Measurements from ENCODE around the gene TRAK1. TPM values are rescaled to one million over a fixed set of nuclear protein-coding genes. Genes with fewer than 3 reads are reported as not detected.

TRAK1 gene
- total RNA-seq, 2 experiments from 2014 or later: 23.7 to 24.1 TPM

DNA sequence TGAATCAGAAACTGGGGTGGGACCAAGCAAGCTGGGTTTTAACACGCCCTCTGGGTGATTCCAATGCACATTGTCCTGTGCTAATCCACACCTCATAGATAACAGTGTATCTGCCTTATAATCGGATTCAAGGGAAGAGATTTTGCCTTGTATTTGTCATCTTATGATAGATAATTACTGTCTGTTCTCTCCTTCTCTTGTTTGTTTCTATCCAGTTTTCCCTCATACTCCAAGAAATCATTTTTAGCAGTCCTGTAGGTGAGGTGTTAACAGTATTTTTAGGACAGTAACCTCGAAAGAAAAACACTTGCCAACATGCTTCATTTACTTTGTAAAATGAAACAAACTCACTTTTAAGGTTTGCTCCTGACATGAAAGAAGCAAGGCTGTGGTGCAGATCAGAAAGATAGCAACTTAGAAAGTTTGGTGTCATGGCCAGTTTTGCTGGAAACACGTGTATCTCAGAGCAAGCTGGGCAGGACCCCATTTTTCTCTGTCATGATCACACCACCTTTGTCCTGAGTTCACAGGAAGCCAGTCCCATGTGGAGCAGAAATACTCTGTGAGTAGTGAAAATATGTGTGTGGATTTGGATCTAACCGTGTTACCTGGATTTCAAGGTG is 72.6 kb downstream of the TRAK1 start:
- Mint-ChIP-seq H3K4me3 (no peak overlapping the region), H3K27ac (peak overlapping the region; percentile 80), H3K4me1 (peaks cover 52% of the 10 kb centered on the region), H3K36me3 (ENCODE audit: low read depth) (peaks cover 2% of the 10 kb centered on the region), H3K27me3 (no peaks in the 10 kb centered on the region), H3K9me3 (no peaks in the 10 kb centered on the region)
- peak; percentile 45 for DNase-seq
- ChIA-PET CTCF (interaction anchor here (0.9 kb wide), 1 partner anchor 58 kb away, joined by 3 read pairs; no protein-coding TSS in a partner anchor), POLR2A (no interaction called here)

DNA sequence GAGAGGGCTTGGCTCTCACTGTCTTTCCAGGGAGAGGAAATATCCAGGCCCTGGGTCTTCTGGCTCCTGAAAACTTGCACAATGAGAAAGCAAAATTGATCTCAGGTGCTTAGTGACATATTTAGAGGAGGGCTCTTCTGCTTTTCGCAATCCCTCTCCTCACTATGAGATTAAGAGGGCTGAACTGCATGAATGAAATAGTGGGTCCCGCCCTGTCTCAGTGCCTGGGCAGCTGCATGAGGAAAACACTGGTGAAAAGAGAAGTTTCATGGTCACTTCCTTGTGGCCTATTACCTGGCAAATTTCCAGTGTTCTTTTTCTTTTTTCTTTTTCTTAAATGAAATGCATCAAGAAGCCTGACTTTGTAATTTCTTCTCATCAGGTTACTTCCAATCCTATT is 73.5 kb downstream of the TRAK1 start:
- ChIA-PET POLR2A (no interaction called here), CTCF (no interaction called here)
- Mint-ChIP-seq H3K9me3 (no peaks in the 10 kb centered on the region), H3K27ac (peak overlapping the region; percentile 80), H3K4me1 (peaks cover 45% of the 10 kb centered on the region), H3K4me3 (no peak overlapping the region), H3K27me3 (no peaks in the 10 kb centered on the region), H3K36me3 (ENCODE audit: low read depth) (peaks cover 2% of the 10 kb centered on the region)
- no peak for DNase-seq

DNA sequence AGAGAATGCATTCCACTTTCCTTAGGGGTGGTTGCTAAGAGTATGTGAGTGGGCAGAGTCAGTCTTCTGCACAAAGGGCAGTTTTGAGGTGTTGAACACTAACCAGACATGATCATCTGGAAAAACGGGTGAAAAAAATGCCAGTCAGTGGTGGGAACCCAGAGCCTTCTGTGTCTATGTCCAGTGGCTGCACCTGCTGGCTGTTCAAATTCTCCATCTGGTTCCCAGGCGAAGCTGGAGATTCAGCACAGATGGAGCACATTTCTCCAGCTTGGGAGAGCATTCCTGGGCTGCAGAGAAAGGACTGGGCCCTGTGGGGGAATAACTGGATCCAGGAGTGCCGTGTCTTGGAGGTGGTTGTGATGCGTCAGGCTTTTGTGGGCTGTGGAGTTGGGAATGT is 74.1 kb downstream of the TRAK1 start:
- Mint-ChIP-seq H3K4me1 (peaks cover 44% of the 10 kb centered on the region), H3K27me3 (no peaks in the 10 kb centered on the region), H3K9me3 (no peaks in the 10 kb centered on the region), H3K36me3 (ENCODE audit: low read depth) (peaks cover 2% of the 10 kb centered on the region), H3K4me3 (no peak overlapping the region), H3K27ac (no peak overlapping the region)
- POLR2A ChIA-PET: no interaction called here
- DNase-seq: no peak
- CTCF ChIA-PET: no interaction called here

DNA sequence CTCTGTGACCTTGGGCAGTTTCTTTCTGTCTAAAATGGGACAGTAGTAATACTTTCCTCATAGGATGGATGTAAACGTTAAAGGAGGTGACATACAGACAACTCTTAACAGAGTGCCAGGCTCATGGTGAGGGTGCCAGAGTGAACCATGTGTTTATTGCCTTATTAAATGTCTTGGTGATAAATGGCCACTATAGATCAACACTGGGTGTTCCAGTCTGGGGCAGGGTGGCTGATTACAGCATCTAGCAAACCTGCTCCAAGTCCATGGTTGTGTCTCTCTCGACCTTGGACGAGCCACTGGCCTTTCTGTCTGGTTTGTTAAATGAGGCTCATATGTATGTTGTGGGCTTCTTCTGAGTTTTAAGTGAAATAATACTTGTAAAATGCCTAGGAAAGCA is 75.1 kb downstream of the TRAK1 start:
- H3K36me3 Mint-ChIP-seq (ENCODE audit: low read depth): peaks cover 2% of the 10 kb centered on the region
- no peak overlapping the region for H3K27ac Mint-ChIP-seq
- ChIA-PET CTCF (no interaction called here), POLR2A (interaction anchor here (0.6 kb wide), 1 partner anchor 223 kb away, joined by 3 read pairs; no protein-coding TSS in a partner anchor)
- no peaks in the 10 kb centered on the region for H3K9me3 Mint-ChIP-seq
- no peak overlapping the region for H3K4me3 Mint-ChIP-seq
- H3K27me3 Mint-ChIP-seq: no peaks in the 10 kb centered on the region
- no peak for DNase-seq
- H3K4me1 Mint-ChIP-seq: peaks cover 41% of the 10 kb centered on the region

DNA sequence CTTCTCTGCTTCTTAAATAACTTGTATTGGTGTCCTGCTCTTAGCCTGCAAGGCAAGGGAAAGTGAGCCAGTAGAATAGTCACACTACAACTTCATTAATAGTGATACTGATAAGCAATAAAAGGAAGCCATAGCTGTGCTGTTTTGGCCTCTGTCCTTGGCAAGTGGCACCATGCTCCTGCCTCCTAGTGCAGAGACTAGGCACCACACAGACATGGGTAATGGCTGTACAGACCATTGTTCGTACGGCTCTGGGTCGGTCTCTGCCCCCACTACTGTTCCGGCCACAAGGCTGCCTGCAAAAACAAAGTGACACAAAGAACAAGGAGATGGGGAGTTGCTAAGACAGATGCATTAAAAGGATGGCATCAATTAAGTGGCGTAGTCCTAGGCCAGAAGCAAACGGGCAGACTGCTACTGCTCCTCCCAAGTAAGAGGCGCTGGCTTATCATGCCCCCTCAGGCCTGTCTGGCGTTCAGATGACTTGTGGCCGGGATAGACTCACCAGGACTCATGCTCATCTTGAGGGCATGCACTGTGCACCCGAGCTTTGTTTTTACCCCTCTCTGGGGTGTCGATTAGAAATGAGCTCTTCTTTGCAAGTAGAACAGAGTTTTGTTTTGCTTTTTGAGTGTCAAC is 75.6 kb downstream of the TRAK1 start:
- no peak for DNase-seq
- H3K9me3 Mint-ChIP-seq: no peaks in the 10 kb centered on the region
- H3K27ac Mint-ChIP-seq: no peak overlapping the region
- POLR2A ChIA-PET: no interaction called here
- H3K4me3 Mint-ChIP-seq: no peak overlapping the region
- CTCF ChIA-PET: no interaction called here
- peaks cover 39% of the 10 kb centered on the region for H3K4me1 Mint-ChIP-seq
- H3K27me3 Mint-ChIP-seq: no peaks in the 10 kb centered on the region
- peaks cover 2% of the 10 kb centered on the region for H3K36me3 Mint-ChIP-seq (ENCODE audit: low read depth)

DNA sequence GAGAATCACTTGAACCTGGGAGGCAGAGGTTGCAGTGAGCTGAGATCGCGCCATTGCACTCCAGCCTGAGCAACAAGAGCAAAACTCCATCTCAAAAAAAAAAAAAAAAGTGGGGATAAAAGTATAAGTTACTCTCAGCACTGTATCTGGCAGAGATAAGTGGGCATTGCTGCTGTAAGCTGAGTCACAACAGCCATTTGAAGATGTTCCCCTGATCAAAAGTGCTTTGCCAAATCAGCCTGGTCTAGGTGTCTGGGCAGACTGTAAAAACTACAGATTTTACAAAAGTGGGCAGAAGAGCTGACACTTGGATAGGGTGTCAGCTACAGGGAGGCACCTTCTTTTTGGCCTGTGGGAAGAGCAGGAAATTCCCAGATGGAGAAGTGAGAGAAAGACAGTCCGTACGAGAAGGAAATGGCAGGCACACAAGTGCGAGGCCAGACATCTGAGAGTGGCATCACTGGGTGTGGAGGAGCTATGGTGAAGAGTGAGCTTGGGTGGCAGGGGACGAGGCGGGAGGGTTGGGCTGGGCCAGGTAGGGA is 78.5 kb downstream of the TRAK1 start:
- ChIA-PET CTCF (interaction anchor here (0.9 to 1.4 kb wide), 2 partner anchors 21 to 328 kb away, joined by 3 to 5 read pairs; no protein-coding TSS in a partner anchor), POLR2A (no interaction called here)
- H3K27ac Mint-ChIP-seq: no peak overlapping the region
- no peaks in the 10 kb centered on the region for H3K9me3 Mint-ChIP-seq
- no peak overlapping the region for H3K4me3 Mint-ChIP-seq
- no peak for DNase-seq
- H3K36me3 Mint-ChIP-seq (ENCODE audit: low read depth): peaks cover 2% of the 10 kb centered on the region
- no peaks in the 10 kb centered on the region for H3K27me3 Mint-ChIP-seq
- H3K4me1 Mint-ChIP-seq: peaks cover 42% of the 10 kb centered on the region

DNA sequence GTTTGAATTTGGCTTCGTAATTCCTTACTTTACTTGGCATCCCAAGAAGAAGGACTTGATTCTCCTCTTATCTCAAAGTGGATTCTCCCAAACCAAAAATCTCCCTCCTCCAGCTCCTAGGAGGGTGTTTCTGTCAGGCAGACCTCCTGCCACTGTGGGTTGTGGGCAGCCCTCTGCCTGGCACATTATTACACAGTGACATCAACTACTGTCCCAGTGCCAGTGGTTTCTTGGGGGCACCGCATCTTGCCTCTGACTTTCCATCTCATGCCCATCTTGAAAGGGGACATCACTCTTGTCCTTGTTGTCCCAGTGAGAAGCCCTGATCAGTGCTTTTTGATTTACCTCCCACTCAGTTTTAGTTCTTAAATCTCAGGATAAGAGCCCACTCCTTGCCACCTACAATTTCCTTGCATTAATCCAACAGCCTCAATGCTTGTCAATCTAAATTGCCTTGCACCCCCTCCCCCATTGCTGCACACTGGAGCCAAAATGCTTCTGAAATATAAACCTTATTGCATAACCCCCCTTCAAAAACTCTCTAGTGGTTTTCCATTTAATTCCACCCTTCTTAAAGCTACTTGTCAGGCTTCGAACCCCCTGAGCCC is 81.0 kb downstream of the TRAK1 start:
- no peak for DNase-seq
- CTCF ChIA-PET: no interaction called here
- POLR2A ChIA-PET: no interaction called here
- Mint-ChIP-seq H3K9me3 (no peaks in the 10 kb centered on the region), H3K27me3 (no peaks in the 10 kb centered on the region), H3K4me1 (peaks cover 41% of the 10 kb centered on the region), H3K36me3 (ENCODE audit: low read depth) (peaks cover 2% of the 10 kb centered on the region), H3K4me3 (no peak overlapping the region), H3K27ac (peak overlapping the region; percentile 90)

DNA sequence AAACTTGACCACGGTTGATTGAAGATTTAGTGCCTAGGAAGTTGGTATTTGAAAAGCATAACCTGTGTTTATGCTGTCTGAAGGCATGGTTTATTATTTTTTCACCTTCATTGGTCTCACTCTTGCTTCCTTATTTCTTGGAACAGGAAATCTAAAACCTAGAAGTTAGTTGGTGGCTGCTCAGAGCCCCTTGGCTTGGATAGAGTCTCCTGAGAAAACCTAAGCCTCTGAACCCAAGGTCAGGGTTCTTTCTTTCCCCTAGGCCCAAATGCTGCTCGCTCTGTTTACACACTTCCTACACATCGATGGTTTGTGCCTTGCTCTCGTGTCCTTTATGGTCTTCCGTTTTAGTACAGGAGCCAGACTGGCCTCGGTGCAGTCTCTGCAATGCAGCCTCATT is 82.2 kb downstream of the TRAK1 start:
- H3K4me3 Mint-ChIP-seq: peak overlapping the region; percentile 37

DNA sequence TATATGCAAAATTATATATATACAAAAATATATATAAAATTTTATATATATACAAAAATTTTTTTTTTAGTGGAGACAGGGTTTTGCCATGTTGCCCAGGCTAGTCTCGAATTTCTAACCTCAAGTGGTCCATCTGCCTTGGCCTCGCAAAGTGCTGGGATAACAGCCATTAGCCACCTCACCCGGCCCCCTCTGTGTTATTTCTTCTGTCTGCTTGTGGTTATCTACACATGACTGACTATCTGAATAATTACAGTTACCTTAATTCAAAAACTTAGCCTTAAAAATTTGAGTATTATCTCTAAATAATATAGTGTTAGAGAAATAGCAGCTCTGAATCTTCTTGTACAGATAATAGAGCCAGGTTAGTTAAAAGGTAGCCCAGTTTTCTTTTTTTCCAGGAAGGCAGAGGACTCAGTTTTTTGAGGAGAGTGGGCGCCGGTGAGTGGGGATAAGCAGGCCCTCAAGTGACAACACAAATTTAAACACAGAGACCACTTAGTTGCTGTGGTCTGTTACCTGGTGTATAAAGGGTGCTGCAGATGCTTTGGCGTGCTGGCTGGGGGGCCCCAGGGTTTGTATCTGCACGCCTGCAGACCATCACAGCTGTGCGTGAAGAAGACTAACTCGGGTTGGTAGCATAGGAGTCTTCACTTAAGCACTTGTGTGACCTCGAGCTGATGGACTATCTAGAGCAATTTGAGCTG is 83.7 kb downstream of the TRAK1 start:
- ChIA-PET CTCF (no interaction called here), POLR2A (no interaction called here)
- Mint-ChIP-seq H3K27ac (no peak overlapping the region), H3K27me3 (no peaks in the 10 kb centered on the region), H3K4me1 (peaks cover 46% of the 10 kb centered on the region), H3K36me3 (ENCODE audit: low read depth) (peaks cover 2% of the 10 kb centered on the region), H3K9me3 (no peaks in the 10 kb centered on the region), H3K4me3 (no peak overlapping the region)
- no peak for DNase-seq

More for the DNA sequence above, 82.2 kb downstream of the TRAK1 start:
- ChIA-PET POLR2A (no interaction called here), CTCF (no interaction called here)
- no peak for DNase-seq
- Mint-ChIP-seq H3K27ac (peak overlapping the region; percentile 90), H3K36me3 (ENCODE audit: low read depth) (peaks cover 2% of the 10 kb centered on the region), H3K27me3 (no peaks in the 10 kb centered on the region), H3K9me3 (no peaks in the 10 kb centered on the region), H3K4me1 (peaks cover 41% of the 10 kb centered on the region)

DNA sequence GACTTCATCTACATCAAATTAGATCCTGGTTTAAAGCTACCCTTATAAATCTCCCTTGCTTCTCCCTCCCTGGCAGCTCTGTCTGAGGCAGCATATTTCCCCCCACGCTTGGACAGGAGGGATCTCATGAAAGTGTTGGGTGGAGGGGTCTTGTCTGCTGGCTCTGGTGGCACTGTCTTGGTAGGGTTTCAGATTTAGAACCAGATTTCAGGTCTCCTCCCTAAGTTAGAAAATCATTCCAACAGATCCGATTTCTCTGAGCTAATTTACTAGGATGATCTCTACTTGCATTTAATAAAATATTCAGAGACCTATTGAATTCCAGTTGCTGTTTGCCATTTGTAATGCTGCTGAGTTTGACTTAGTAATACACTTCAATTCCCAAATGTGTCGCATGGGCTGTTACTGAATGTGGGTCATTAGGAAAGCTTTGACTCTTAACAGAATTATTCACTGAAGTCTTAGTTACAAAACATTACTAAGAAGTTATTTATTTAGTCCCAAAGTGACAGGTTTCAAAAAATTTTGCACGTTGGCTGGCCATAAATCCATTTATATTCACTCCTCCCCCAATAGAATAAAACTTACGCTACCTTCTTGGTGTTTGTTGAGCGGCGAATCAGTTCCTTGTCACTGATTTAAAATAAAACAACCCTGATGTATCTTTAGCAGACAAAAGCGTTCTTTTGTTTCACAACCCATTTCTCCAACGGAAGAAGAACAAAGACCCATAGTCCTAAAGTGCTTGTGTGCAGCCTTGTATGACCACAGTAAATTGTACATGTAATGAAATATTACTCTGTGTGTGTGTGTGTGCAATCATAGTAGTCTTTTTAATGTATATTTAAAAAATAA is 84.5 kb downstream of the TRAK1 start:
- POLR2A ChIA-PET: interaction anchor here (0.6 kb wide), 1 partner anchor 407 kb away, joined by 3 read pairs; no protein-coding TSS in a partner anchor
- H3K9me3 Mint-ChIP-seq: no peaks in the 10 kb centered on the region
- H3K4me1 Mint-ChIP-seq: peaks cover 45% of the 10 kb centered on the region
- H3K4me3 Mint-ChIP-seq: no peak overlapping the region
- H3K36me3 Mint-ChIP-seq (ENCODE audit: low read depth): peaks cover 2% of the 10 kb centered on the region
- no peak overlapping the region for H3K27ac Mint-ChIP-seq
- CTCF ChIA-PET: no interaction called here
- no peaks in the 10 kb centered on the region for H3K27me3 Mint-ChIP-seq
- DNase-seq: no peak

DNA sequence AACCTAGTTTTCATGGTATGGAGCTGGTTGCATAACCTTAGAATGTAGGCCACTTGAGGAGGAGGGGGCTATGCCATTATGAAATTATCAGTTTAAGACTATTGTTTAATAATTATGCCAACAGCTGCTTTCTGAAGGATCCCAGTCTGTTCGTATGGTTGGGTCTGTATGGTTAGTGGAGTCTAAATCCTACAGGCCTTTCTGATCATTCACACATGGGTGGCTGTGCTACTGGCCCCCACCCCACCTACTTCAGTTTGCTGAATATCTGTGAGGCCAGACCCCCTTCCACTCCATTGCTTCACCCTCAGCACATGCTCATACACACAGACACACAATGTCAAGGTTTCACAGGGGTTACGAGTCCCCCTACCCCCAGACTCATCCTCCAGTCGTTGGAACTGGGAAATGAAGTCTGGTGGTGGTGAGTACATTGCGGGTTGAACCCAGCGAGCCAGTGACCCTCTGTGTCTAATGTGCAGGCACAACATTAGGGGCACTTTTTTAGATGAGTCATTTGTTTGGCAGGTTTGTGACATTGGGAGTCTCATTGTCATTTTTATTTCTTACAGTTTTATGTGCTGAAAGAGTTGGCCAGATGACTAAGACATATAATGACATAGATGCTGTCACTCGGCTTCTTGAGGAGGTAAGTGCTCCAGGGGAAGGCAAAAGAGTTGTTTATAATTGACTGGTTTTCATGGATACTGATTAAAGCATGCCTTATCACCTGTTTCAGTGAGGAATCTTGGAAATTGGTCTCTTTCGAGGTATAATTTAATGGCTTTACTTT is 85.3 kb downstream of the TRAK1 start:
- CTCF ChIA-PET: no interaction called here
- no peaks in the 10 kb centered on the region for H3K9me3 Mint-ChIP-seq
- POLR2A ChIA-PET: no interaction called here
- H3K36me3 Mint-ChIP-seq (ENCODE audit: low read depth): peaks cover 2% of the 10 kb centered on the region
- no peak for DNase-seq
- no peaks in the 10 kb centered on the region for H3K27me3 Mint-ChIP-seq
- H3K27ac Mint-ChIP-seq: no peak overlapping the region
- peaks cover 40% of the 10 kb centered on the region for H3K4me1 Mint-ChIP-seq
- H3K4me3 Mint-ChIP-seq: no peak overlapping the region

All from activated CD4-positive, alpha-beta T cell treated with anti-CD3 and anti-CD28 coated beads, Interleukin-2, amount 10 ng/mL, durations not matched to agents 7 days and 5 days (primary cell).